Measurements from ENCODE around the gene RLF. TPM values are rescaled to one million over a fixed set of nuclear protein-coding genes. Genes with fewer than 3 reads are reported as not detected.

Gene RLF
- total and polyA plus RNA-seq, 2 of the 8 experiments (the other 6 are each of a cell fraction or from before 2014, with no cell fraction given) = 4.2 to 18.0 TPM

DNA sequence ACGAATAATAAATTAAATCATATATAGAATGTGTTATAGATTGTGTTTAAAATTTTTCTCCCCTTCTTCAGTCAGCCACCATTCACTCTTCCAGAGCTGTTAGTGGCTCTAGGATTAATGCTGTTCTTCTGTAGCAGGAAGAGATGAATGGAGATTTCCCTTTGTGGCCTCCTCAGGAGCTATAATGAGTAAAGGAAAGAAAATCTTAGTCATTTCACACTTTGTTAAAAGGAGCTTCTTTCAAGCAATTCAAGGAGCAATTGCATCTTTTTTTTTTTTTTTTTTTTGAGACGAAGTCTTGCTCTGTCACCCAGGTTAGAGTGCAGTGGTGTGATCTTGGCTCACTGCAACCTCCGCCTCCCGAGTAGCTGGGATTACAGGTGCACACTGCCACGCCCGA, 62.9 kb downstream of the RLF start:
- no peak overlapping the region for H2BK12ac ChIP-seq (ENCODE audit: low read depth, low read length)
- no peak overlapping the region for H3K23ac ChIP-seq (ENCODE audit: insufficient read length)
- H3K14ac ChIP-seq (ENCODE audit: insufficient read length) = no peak overlapping the region
- FAIRE-seq (no peak), DNase-seq (ENCODE audit: low read depth in 1 of 2, low spot score in 2 of 2) (no peak)
- H2AFZ ChIP-seq (ENCODE audit: low read length) = no peak overlapping the region
- H4K91ac ChIP-seq (replicated peaks; ENCODE audit: insufficient read length, low read length) = no peak overlapping the region
- no peak overlapping the region for H2BK5ac ChIP-seq (ENCODE audit: low read depth, low read length)
- H3K9me3 ChIP-seq (ENCODE audit: insufficient read depth in 2 of 2, low read depth in 1 of 2, low read length in 1 of 2) = no peaks in the 10 kb centered on the region
- H3K27me3 ChIP-seq (replicated peaks in 1 of 4; ENCODE audit: control insufficient read depth in 3 of 4, extremely low read depth in 1 of 4, insufficient read depth in 3 of 4, low read length in 3 of 4) = no peaks in the 10 kb centered on the region
- ChIA-PET CTCF (ENCODE audit: partially characterized antibody) (interaction anchor here (0.6 to 1.5 kb wide), 4 partner anchors 11 to 86 kb away, joined by 3 to 6 read pairs (median 4); no protein-coding TSS in a partner anchor), POLR2A (ENCODE audit: partially characterized antibody) (interaction anchor here (1.2 kb wide), 1 partner anchor 13 kb away, joined by 5 read pairs; no protein-coding TSS in a partner anchor)
- H3K23me2 ChIP-seq (ENCODE audit: low read depth, low read length) = no peaks in the 10 kb centered on the region
- no peak overlapping the region for H3K18ac ChIP-seq (ENCODE audit: extremely low read depth, low read length)
- H3K79me1 ChIP-seq (ENCODE audit: low read depth, low read length) = no peaks in the 10 kb centered on the region
- H2AK5ac ChIP-seq (ENCODE audit: low read depth, low read length) = no peak overlapping the region
- H3K56ac ChIP-seq (replicated peaks; ENCODE audit: insufficient read length, low read depth, low read length) = no peak overlapping the region
- H3K4ac ChIP-seq (replicated peaks; ENCODE audit: insufficient read length, low read depth, low read length) = no peak overlapping the region
- H3K9ac ChIP-seq (replicated peaks in 1 of 4; ENCODE audit: extremely low read depth in 1 of 4, low read depth in 3 of 4, low read length in 3 of 4) = no peak overlapping the region
- no peak overlapping the region for H4K5ac ChIP-seq (ENCODE audit: insufficient read length, low read depth, low read length)
- no peaks in the 10 kb centered on the region for H3K79me2 ChIP-seq (ENCODE audit: control insufficient read depth in 1 of 2, insufficient read depth in 2 of 2, low read length in 2 of 2)
- H2BK20ac ChIP-seq (ENCODE audit: low read length) = no peak overlapping the region
- H4K20me1 ChIP-seq (replicated peaks in 1 of 2; ENCODE audit: control insufficient read depth in 1 of 2, insufficient read depth in 2 of 2, low read length in 2 of 2) = no peaks in the 10 kb centered on the region
- H2BK120ac ChIP-seq (replicated peaks; ENCODE audit: low read depth, low read length) = no peak overlapping the region
- WGBS, 2 experiments (ENCODE audit: extremely low coverage in 1 of 2, insufficient coverage in 1 of 2, insufficient read length in 1 of 2, insufficient replicate concordance in 2 of 2, low coverage in 1 of 2, low lambda C conversion rate in 2 of 2, missing lambda C conversion rate in 1 of 2) = 89% methylated on average over 5 of the region's 6 CpGs; no CpG with 5 or more reads in 1 of the 2 experiments
- no peak overlapping the region for H3K27ac ChIP-seq (ENCODE audit: low read depth, low read length)
- peaks cover 0 to 3% (median 0%) of the 10 kb centered on the region in 4 experiments; a peak in 1 of 8 replicates for H3K36me3 ChIP-seq (ENCODE audit: control insufficient read depth in 2 of 4, insufficient read depth in 4 of 4, low read length in 3 of 4)
- H2BK15ac ChIP-seq (ENCODE audit: low read length) = no peak overlapping the region
- H3K4me3 ChIP-seq (ENCODE audit: extremely low read depth in 1 of 4, insufficient read depth in 2 of 4, low read depth in 3 of 4, low read length in 4 of 4) = no peak overlapping the region
- H3K4me1 ChIP-seq (replicated peaks in 1 of 4; ENCODE audit: control insufficient read depth in 3 of 4, insufficient read depth in 4 of 4, low read length in 3 of 4) = no peaks in the 10 kb centered on the region
- no peak overlapping the region for H4K8ac ChIP-seq (ENCODE audit: extremely low read depth, insufficient read depth, low read length)
- H3K4me2 ChIP-seq (ENCODE audit: insufficient read depth in 1 of 2, low read depth in 2 of 2, low read length in 2 of 2) = no peak overlapping the region
- TF ChIP-seq POLR2AphosphoS5 (IDR thresholded peaks at IDR 0.05; ENCODE audit: low read depth, low read length) (no peak), TBP (IDR thresholded peaks at IDR 0.05; ENCODE audit: low read depth, low read length) (no peak), YY1 (IDR thresholded peaks at IDR 0.05; ENCODE audit: low read depth, low read length) (no peak), JUND (IDR thresholded peaks at IDR 0.05; ENCODE audit: low read length) (no peak), TAF1 (IDR thresholded peaks at IDR 0.05; ENCODE audit: low read depth, low read length) (no peak), SP4 (IDR thresholded peaks at IDR 0.05; ENCODE audit: low read length) (no peak), EGR1 (IDR thresholded peaks at IDR 0.05; ENCODE audit: borderline replicate concordance, low read depth, low read length) (no peak), TAF7 (optimal IDR thresholded peaks at IDR 0.05; ENCODE audit: borderline replicate concordance, low read depth, low read length) (no peak), NANOG (IDR thresholded peaks at IDR 0.05; ENCODE audit: insufficient read depth, low read depth, low read length, poor library complexity, severe bottlenecking) (no peak), CHD1 (IDR thresholded peaks at IDR 0.05; ENCODE audit: low read depth, low read length) (no peak), SIX5 (IDR thresholded peaks at IDR 0.05; ENCODE audit: low read depth, low read length) (no peak), RNF2 (IDR thresholded peaks at IDR 0.05; ENCODE audit: borderline replicate concordance, low read depth, low read length, missing control alignments, poor library complexity, severe bottlenecking) (no peak), TEAD4 (IDR thresholded peaks at IDR 0.05; ENCODE audit: low read depth, low read length) (no peak), SP1 (IDR thresholded peaks at IDR 0.05; ENCODE audit: low read depth, low read length) (no peak), RAD21 (IDR thresholded peaks at IDR 0.05 in 1 of 2, conservative IDR thresholded peaks at IDR 0.05 in 1 of 2; ENCODE audit: low read depth in 2 of 2, low read length in 2 of 2) (no peak)
